Right renal pelvis (tissue), 4 donors: Measurements from ENCODE around the gene PBX4. TPM values are rescaled to one million over a fixed set of nuclear protein-coding genes. Genes with fewer than 3 reads are reported as not detected.
A peak's percentile ranks its signal among the peaks of the same experiment; 100 is the strongest.

Source experiments
- DNase-seq, 4 donors: peaks; one replicate each; pipeline ENCODE4 v3.0.0-alpha.2; 2013; ENCODE audit warnings: low read depth in 4 of 4, low spot score in 3 of 4, missing footprints in 1 of 4
- polyA plus RNA-seq, 4 donors: library from polyadenylated mRNA; unstranded; fragments of 120-200 nt; gene quantifications; one replicate each; pipeline ENCODE4 v1.2.1, GENCODE V29; 2013; ENCODE audit not compliant: insufficient read length in 4 of 4

Gene PBX4
- polyA plus RNA-seq, 4 donors, result 3.0 to 4.4 (median 3.8) TPM

DNA sequence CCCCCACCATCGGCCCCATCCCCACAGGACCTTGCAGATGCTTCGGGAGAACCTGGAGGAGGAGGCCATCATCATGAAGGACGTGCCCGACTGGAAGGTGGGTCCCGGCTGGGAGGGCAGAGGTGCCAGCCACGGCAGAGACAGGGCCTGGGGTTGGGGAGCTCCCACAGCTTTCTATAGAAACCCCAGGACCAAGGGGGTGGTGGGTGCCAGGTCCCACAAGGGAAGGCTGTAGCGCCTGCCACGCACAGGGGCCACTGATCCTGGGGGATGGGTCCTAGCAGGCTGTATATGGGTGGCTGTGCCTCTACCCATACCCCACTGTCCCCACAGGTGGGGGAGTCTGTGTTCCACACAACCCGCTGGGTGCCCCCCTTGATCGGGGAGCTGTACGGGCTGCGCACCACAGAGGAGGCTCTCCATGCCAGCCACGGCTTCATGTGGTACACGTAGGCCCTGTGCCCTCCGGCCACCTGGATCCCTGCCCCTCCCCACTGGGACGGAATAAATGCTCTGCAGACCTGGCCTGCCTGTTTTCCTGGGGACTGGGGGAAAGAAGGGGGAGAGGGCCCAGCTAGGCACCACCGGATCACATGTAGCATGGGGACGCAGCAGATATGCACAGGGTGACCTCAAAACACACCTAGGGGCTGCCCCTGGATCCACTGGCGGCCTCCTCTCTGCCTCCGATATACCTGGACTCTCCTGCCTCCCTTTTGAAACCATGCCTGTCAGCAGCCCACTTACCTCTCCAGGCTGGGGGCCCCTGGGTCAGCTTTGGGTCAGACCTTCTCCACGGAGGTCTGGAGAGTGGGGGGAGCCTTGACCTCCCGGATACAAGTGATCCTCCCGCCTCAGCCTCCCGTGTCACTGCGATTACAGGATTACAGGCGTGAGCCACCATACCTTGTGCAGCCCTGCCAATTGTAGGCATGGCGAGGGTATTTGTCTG lies 90.5 kb downstream of the PBX4 start:
- DNase-seq, result no peak

- no peak for DNase-seq
These were observed 91.2 kb downstream of the PBX4 start for GRCh38 chr19:19527371-19527656.

DNA sequence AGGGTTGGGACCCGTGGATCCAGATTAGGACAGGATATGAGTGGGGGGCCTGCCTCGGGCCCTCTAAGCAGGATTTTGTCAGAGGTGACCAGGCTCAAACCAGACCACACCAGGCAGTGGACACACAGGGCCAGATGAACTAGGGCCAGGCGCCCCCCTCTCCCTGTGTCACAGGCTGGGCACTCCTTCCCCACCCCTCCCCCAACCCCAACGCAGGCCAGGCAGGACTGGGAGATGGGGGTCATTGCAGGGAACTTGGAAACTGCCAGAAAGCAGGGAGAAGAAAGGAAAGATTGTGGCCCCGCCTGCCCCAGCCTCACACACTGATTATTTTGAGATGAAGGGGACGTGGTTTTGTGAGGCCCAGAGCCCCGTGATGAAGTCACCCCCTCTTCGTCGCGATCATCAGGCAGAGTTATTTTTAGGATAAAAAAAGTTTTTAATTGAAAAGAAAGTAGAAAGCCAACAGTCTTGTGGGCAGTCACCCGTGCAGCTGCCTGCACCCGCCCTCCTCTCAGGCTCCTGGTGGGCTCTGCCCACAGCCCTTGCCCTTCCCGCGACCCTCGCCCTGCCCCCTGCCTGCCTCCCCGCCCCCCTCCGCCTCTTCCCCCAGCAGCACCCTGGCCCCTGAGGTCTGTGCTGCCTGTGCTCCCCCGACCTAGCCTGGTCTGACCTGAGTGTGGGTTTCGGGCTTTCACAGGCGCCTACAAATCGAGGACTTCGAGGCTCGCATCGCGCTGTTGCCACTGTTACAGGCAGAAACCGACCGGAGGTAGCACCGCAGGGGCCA lies 91.7 kb downstream of the PBX4 start:
- no peak for DNase-seq

DNA sequence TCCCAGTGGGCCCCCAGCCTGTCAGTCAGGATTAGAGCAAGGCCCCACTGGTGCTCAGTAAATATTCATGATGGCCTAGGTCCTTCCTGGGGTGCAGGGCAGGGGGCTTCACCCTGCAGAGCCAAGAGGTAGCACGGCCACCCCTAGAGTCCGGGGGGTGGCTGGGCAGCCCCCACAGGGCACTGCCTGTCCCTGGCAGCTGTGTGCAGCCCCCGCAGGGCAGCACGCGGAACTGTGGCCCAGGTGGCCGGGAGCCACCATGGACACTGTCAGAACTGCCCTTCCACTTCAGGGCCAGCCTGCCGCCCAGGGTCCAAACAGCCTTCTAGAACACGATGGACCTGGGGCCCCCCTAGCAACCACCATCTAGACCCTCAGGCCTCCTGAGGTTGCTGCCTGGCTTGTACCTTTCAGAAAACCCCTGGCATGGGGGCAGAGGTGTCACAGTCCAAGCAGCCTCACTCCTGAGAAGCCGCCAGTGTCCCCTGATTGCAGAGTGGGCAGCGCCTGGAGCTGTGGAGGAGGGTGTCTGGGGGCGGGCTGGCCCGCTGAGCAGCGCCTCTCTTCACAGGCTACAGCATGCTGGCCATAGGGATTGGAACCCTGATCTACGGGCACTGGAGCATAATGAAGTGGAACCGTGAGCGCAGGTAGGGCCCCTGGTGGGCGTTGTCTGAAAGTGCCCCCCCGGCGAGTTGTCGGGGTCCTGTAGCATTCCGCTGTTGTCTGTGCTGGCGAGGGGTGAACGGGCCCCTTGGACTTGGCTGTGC lies 92.7 kb downstream of the PBX4 start:
- no peak for DNase-seq

DNA sequence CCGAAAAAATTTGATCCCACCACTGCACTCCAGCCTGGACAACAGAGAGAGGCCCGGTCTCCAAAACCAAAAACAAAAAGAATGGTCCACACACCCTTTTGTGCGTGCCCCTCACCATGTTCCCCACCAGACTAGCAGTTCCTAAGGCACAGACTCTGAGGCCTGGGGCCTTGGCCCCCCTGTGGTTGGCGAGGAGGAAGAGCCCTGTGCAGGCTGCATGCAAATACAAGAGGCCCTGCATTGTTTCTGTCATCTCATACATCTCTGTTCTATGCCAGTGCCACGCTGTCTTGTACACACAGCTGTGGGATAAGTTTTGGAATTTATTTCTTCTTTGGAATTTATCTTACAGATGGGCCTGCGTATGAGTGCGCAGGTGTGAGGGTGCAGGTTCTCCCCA lies 94.4 kb downstream of the PBX4 start:
- DNase-seq, result no peak

DNA sequence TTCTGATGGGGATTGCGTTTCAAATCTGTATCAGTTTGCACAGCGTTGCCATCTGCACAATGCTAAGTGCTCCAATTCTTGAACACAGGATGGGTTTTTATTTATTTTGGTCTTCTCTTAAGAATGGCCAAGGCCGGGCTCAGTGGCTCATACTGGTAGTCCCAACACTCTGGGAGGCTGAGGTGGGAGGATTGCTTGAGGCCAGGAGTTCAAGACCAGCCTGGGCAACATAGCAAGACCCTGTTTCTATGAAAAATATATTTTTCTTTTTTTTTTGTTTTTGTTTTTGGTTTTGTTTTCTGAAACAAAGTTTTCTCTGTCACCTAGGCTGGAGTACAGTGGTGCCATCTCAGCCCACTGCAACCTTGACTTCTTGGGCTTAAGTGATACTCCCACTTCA lies 95.3 kb downstream of the PBX4 start:
- no peak for DNase-seq

GRCh38 chr19:19520989-19521388 lies 97.5 kb downstream of the PBX4 start:
- DNase-seq, result no peak

- DNase-seq, result no peak
These were observed 101.3 kb downstream of the PBX4 start for GRCh38 chr19:19517235-19517619.

GRCh38 chr19:19515642-19516519 lies 102.6 kb downstream of the PBX4 start, which contains the start of gene NDUFA13:
Gene NDUFA13 (plus strand): TSS chr19:19516225. CDS start chr19:19516239, 14 bp downstream.
- DNase-seq, result peak; percentile 91 to 96 (median 93)

- DNase-seq, result no peak
These were observed 103.4 kb downstream of the PBX4 start, which contains the start of gene TSSK6 for GRCh38 chr19:19514881-19515641. Gene TSSK6 (minus strand): TSS chr19:19515548. CDS start chr19:19515427, 121 bp downstream.

DNA sequence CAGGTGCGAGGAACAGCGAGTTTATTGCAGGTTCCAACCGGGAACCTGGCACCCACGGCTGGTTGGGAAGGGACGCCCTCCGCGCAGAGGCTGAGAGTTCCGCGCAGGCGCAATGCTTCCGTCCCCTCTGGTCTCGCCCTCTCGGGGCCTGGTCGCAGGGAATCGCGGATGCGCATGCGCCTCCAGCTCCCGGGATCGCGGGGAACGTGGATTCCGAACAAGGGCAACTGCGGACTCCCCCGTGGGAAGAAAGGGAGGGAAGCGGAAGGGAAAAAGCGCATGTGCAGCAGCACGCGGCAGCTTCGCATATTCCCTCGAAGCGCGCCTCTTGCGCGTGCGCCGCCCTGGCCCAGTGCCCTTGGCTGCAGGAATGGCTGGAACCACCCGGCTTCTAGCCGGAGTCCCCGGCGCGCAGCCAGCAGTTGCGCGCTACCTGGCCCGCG lies 104.3 kb downstream of the PBX4 start:
- DNase-seq, result peak; percentile 55 to 67 (median 64)

- DNase-seq, result no peak
These were observed 104.8 kb downstream of the PBX4 start for GRCh38 chr19:19513682-19514081.

Other genes starting within 250 kb of the PBX4 start
- gene GATAD2A, start 213.0 kb downstream of the PBX4 start, polyA plus RNA-seq, result 10 to 100 TPM; 45.6 to 51.0 (median 49.8) TPM
- 1 to 10 TPM in 1 of 4 donors, under 1 TPM in 3; 0.89 to 2.0 (median 0.94) TPM for gene TSSK6, start 103.1 kb downstream of the PBX4 start, polyA plus RNA-seq
- gene NDUFA13, start 102.5 kb downstream of the PBX4 start, polyA plus RNA-seq, result 100 to 1,000 TPM; 229 to 357 (median 244) TPM
- gene YJEFN3, start 89.8 kb downstream of the PBX4 start, polyA plus RNA-seq, result 1 to 10 TPM; 5.1 to 10.0 (median 6.2) TPM
- gene CILP2, start 80.4 kb downstream of the PBX4 start, polyA plus RNA-seq, result under 1 TPM; 0.13 to 0.36 (median 0.15) TPM
- 10 to 100 TPM; 21.1 to 32.1 (median 26.6) TPM for gene LPAR2, start 9.5 kb upstream of the PBX4 start, polyA plus RNA-seq
- gene GMIP, start 25.0 kb upstream of the PBX4 start, polyA plus RNA-seq, result 1 to 10 TPM; 5.0 to 6.0 (median 5.4) TPM
- gene ATP13A1, start 45.0 kb upstream of the PBX4 start, polyA plus RNA-seq, result 10 to 100 TPM; 41.0 to 59.1 (median 53.0) TPM
- 10 to 100 TPM; 16.5 to 17.5 (median 16.8) TPM for gene ZNF101, start 50.2 kb upstream of the PBX4 start, polyA plus RNA-seq
- gene ZNF14, start 114.4 kb upstream of the PBX4 start, polyA plus RNA-seq, result 10 to 100 TPM; 14.5 to 17.8 (median 16.9) TPM
- 10 to 100 TPM; 23.3 to 42.5 (median 34.5) TPM for gene ZNF506, start 203.1 kb upstream of the PBX4 start, polyA plus RNA-seq
- gene ZNF253, start 247.2 kb upstream of the PBX4 start, polyA plus RNA-seq, result 10 to 100 TPM; 27.9 to 45.2 (median 40.1) TPM